Kidney (tissue), 14 donors: ENCODE data around the gene MACROD2. TPM values are rescaled to one million over a fixed set of nuclear protein-coding genes. Genes with fewer than 3 reads are reported as not detected.

ENCODE experiments used
- DNase-seq, 5 donors: peaks; one replicate each; pipeline ENCODE4 v3.0.0-alpha.2; 2013 to 2020
- FAIRE-seq: peaks from 2 replicates; lab custom pipeline; 2012; peaks lifted over from hg19 to GRCh38; lab: Jason Lieb, UNC
- H3K27ac ChIP-seq, 2 donors: one replicate each; pipeline ENCODE4 v1.7.0; 2013; ENCODE audit warnings: low read depth in 2 of 2, low read length in 2 of 2, inconsistent platforms in 1 of 2
- H3K27me3 ChIP-seq: one replicate; pipeline ENCODE4 v1.7.1; 2013; ENCODE audit warnings: low read length, inconsistent platforms; ENCODE audit not compliant: control insufficient read depth, insufficient read depth
- H3K36me3 ChIP-seq, 3 donors: one replicate each; pipeline versions ENCODE4 v1.7.0 to v1.7.1; 2013; ENCODE audit warnings: low read length in 3 of 3, control low read depth in 1 of 3, inconsistent platforms in 1 of 3; ENCODE audit not compliant: insufficient read depth in 3 of 3, control insufficient read depth in 2 of 3
- H3K4me1 ChIP-seq, 3 donors: one replicate each; pipeline versions ENCODE4 v1.7.0 to v1.7.1; 2013; ENCODE audit warnings: low read length in 3 of 3, inconsistent platforms in 1 of 3, low read depth in 1 of 3; ENCODE audit not compliant: control insufficient read depth in 2 of 3, insufficient read depth in 2 of 3
- H3K4me3 ChIP-seq, 3 donors: one replicate each; pipeline versions ENCODE4 v1.7.0 to v1.8.1; 2013; ENCODE audit warnings: low read length in 3 of 3, control low read depth in 1 of 3, inconsistent platforms in 1 of 3
- H3K9ac ChIP-seq, 3 donors: one replicate each; pipeline versions ENCODE4 v1.7.0 to v1.7.1; 2013; ENCODE audit warnings: low read length in 3 of 3, control low read depth in 1 of 3, inconsistent platforms in 1 of 3
- H3K9me3 ChIP-seq, 3 donors: one replicate each; pipeline versions ENCODE4 v1.7.0 to v1.7.1; 2013; ENCODE audit warnings: low read length in 3 of 3, control low read depth in 1 of 3, inconsistent platforms in 1 of 3; ENCODE audit not compliant: control insufficient read depth in 2 of 3, insufficient read depth in 1 of 3
- CTCF ChIP-seq: IDR thresholded peaks from 3 replicates; pipeline ENCODE4 v1.5.1; 2012; ENCODE audit warnings: mild to moderate bottlenecking, moderate library complexity, borderline replicate concordance; ENCODE audit not compliant: insufficient read depth; ENCODE audit errors: extremely low read depth
- intact Hi-C: fragments of 100-400 bp; cut with DNase I; formaldehyde crosslinking; loops from one replicate; pipeline ENCODE4 v1.11.1; 2022
- polyA plus RNA-seq: library from polyadenylated mRNA; stranded (reverse); fragments of 350-450 nt; fragmentation: Illumina TruSeq; extraction: RNeasy Lipid Tissue Mini Kit (QIAGEN cat#74804); gene quantifications from one replicate; pipeline ENCODE4 v1.2.3, GENCODE V29; 2014; ENCODE audit warnings: low read depth, low replicate concordance; ENCODE audit not compliant: insufficient read depth
- total RNA-seq: library from RNA; stranded (reverse); fragmentation: NEBNext Ultra II Directional; extraction: Animal tissue kit (Norgen Biotek cat#: 25700); gene quantifications from one replicate; pipeline ENCODE4 v1.2.1, GENCODE V29; 2021
- donor health status: control.
- donor health status: control.
- donor health status: control.
- donor health status: control.
- donor health status: control.
- donor health status: DM: yes; HTN: yes; CAD: no.
- donor health status: Normal renal cell carcinoma (clear cell type).

Gene MACROD2
- total and polyA plus RNA-seq, 2 donors from 2014 or later: 3.0 to 10.0 TPM

- DNase-seq (no peak), FAIRE-seq (no peak)
- TF ChIP-seq CTCF: no peak
- no peak overlapping the region for H3K9ac ChIP-seq
- no peaks in the 10 kb centered on the region for H3K27me3 ChIP-seq
- intact Hi-C loops: no loop called here
- no peak overlapping the region for H3K27ac ChIP-seq
- H3K36me3 ChIP-seq: no peaks in the 10 kb centered on the region
- no peak overlapping the region for H3K4me3 ChIP-seq
- H3K9me3 ChIP-seq: no peaks in the 10 kb centered on the region
- no peaks in the 10 kb centered on the region for H3K4me1 ChIP-seq
These were observed 587.5 kb downstream of the MACROD2 start for GRCh38 chr20:14582855-14583254.

- DNase-seq: no peak
- Histone ChIP-seq H3K27ac (no peak overlapping the region), H3K36me3 (no peaks in the 10 kb centered on the region), H3K4me3 (no peak overlapping the region), H3K9me3 (no peaks in the 10 kb centered on the region), H3K9ac (no peak overlapping the region), H3K4me1 (no peaks in the 10 kb centered on the region), H3K27me3 (no peaks in the 10 kb centered on the region)
- FAIRE-seq: no peak
- no peak for TF ChIP-seq CTCF
- intact Hi-C loops: no loop called here
These were observed 588.1 kb downstream of the MACROD2 start for GRCh38 chr20:14583413-14583812.

- TF ChIP-seq CTCF: no peak
- no peak for DNase-seq
- no peak overlapping the region for H3K27ac ChIP-seq
- no peaks in the 10 kb centered on the region for H3K4me1 ChIP-seq
- intact Hi-C loops: no loop called here
- no peak overlapping the region for H3K4me3 ChIP-seq
- H3K36me3 ChIP-seq: no peaks in the 10 kb centered on the region
- H3K27me3 ChIP-seq: no peaks in the 10 kb centered on the region
- FAIRE-seq: no peak
- no peak overlapping the region for H3K9ac ChIP-seq
- H3K9me3 ChIP-seq: no peaks in the 10 kb centered on the region
These were observed 594.1 kb downstream of the MACROD2 start for GRCh38 chr20:14589383-14589782.

GRCh38 chr20:14595051-14595450, 599.7 kb downstream of the MACROD2 start:
- DNase-seq (no peak), FAIRE-seq (no peak)
- TF ChIP-seq CTCF: no peak
- H3K4me3 ChIP-seq: no peak overlapping the region
- no peak overlapping the region for H3K9ac ChIP-seq
- intact Hi-C loops: no loop called here
- no peak overlapping the region for H3K27ac ChIP-seq
- H3K4me1 ChIP-seq: no peaks in the 10 kb centered on the region
- H3K36me3 ChIP-seq: no peaks in the 10 kb centered on the region
- no peaks in the 10 kb centered on the region for H3K9me3 ChIP-seq
- no peaks in the 10 kb centered on the region for H3K27me3 ChIP-seq
